GM12872 (cell line): ENCODE measurements around the gene CAMSAP1.

Source experiments
- CTCF ChIP-seq: IDR thresholded peaks from 3 replicates; pipeline ENCODE4 v1.5.1; 2011; ENCODE audit warnings: low read depth, mild to moderate bottlenecking, low read length, moderate library complexity; ENCODE audit not compliant: insufficient read depth

The CAMSAP1 gene

GRCh38 chr9:135789838-135790291 is 117.5 kb downstream of the CAMSAP1 start:
- no peak for TF ChIP-seq CTCF

GRCh38 chr9:135788576-135789300 is 118.6 kb downstream of the CAMSAP1 start:
- TF ChIP-seq CTCF: no peak

GRCh38 chr9:135787776-135788575 is 119.4 kb downstream of the CAMSAP1 start:
- TF ChIP-seq CTCF: no peak

- TF ChIP-seq CTCF: no peak
Observed at GRCh38 chr9:135787317-135787716, 120.0 kb downstream of the CAMSAP1 start.

GRCh38 chr9:135786146-135786690 is 121.1 kb downstream of the CAMSAP1 start:
- TF ChIP-seq CTCF: no peak

GRCh38 chr9:135785013-135785575 is 122.3 kb downstream of the CAMSAP1 start:
- TF ChIP-seq CTCF: no peak

- TF ChIP-seq CTCF: no peak
Observed at GRCh38 chr9:135783540-135784245, 123.7 kb downstream of the CAMSAP1 start.
